Lung (tissue), 12 donors: ENCODE data around the gene XYLB. TPM values are rescaled to one million over a fixed set of nuclear protein-coding genes. Genes with fewer than 3 reads are reported as not detected.
A peak's percentile ranks its signal among the peaks of the same experiment; 100 is the strongest.

Experiments used
- ATAC-seq: fragments of 200-7000 bp; cut with Tn5 transposase; one replicate; pipeline ENCODE4 v1.9.1; 2020; ENCODE audit warnings: moderate number of reproducible peaks; ENCODE audit not compliant: insufficient read depth, low FRiP score
- DNase-seq, 3 donors: peaks; one replicate each; pipeline ENCODE4 v3.0.0-alpha.2; 2013 to 2017
- H3K27ac ChIP-seq, 2 donors: one replicate each; pipeline ENCODE4 v1.5.1; 2013; ENCODE audit warnings: mild to moderate bottlenecking in 2 of 2, moderate library complexity in 2 of 2, control low read depth in 1 of 2, inconsistent platforms in 1 of 2, low read depth in 1 of 2, low read length in 1 of 2
- H3K27me3 ChIP-seq, 3 donors: one replicate each; pipeline ENCODE4 v1.5.1; 2013; ENCODE audit warnings: low read length in 2 of 3; ENCODE audit not compliant: control insufficient read depth in 3 of 3, insufficient read depth in 3 of 3
- H3K36me3 ChIP-seq, 4 donors: one replicate each; pipeline ENCODE4 v1.5.1; 2013; ENCODE audit warnings: low read length in 4 of 4, mild to moderate bottlenecking in 1 of 4, moderate library complexity in 1 of 4; ENCODE audit not compliant: control insufficient read depth in 4 of 4, insufficient read depth in 4 of 4
- H3K4me1 ChIP-seq, 5 donors: one replicate each; pipeline ENCODE4 v1.5.1; 2013; ENCODE audit warnings: low read length in 5 of 5, mild to moderate bottlenecking in 2 of 5, moderate library complexity in 1 of 5; ENCODE audit not compliant: control insufficient read depth in 5 of 5, insufficient read depth in 5 of 5
- H3K4me3 ChIP-seq: one replicate; pipeline ENCODE4 v1.5.1; 2013; ENCODE audit warnings: mild to moderate bottlenecking, control low read depth, moderate library complexity
- H3K9ac ChIP-seq, 2 donors: one replicate each; pipeline ENCODE4 v1.5.1; 2013; ENCODE audit warnings: low read length in 2 of 2, control low read depth in 1 of 2; ENCODE audit not compliant: insufficient read depth in 1 of 2
- H3K9me3 ChIP-seq, 4 donors: one replicate each; pipeline ENCODE4 v1.5.1; 2013; ENCODE audit warnings: low read length in 3 of 4, mild to moderate bottlenecking in 1 of 4, moderate library complexity in 1 of 4; ENCODE audit not compliant: control insufficient read depth in 4 of 4, insufficient read depth in 3 of 4
- CTCF ChIP-seq: IDR thresholded peaks from 2 replicates; pipeline ENCODE4 v1.5.1; 2012; ENCODE audit warnings: mild to moderate bottlenecking; ENCODE audit errors: control extremely low read depth, extremely low read depth
- WGBS, 2 donors: extraction: QIAGEN DNeasy Blood & Tissue Kit; methylation state at CpG; one replicate each; pipeline ENCODE4 v1.1.7; 2013; 5-methylcytosine and 5-hydroxymethylcytosine counted together
- polyA plus RNA-seq, 2 donors: library from polyadenylated mRNA; stranded (reverse); fragments of 200-250 nt; gene quantifications; one replicate each; pipeline ENCODE4 v1.2.1, GENCODE V29; 2013
- total RNA-seq, 2 donors: library from RNA; depleted of rRNA in 1 of 2; stranded (reverse); fragments of >200 nt in 1 of 2; gene quantifications; one replicate each; pipeline ENCODE4 v1.2.1, GENCODE V29; 2014 to 2021
- donor health status: control.
- donor health status: control.
- donor health status: Bipolar disorder and iron deficiency.
- donor health status: healthy.
- donor health status: DM: yes; HTN: yes; CAD: no.

XYLB gene
- total and polyA plus RNA-seq, 4 donors: 0.89 to 5.8 (median 3.2) TPM

GRCh38 chr3:38343797-38344594 lies 2.6 kb upstream of the XYLB start:
- 92 to 96% methylated on average over 3 of the region's 3 CpGs for WGBS, 2 donors
- H3K9me3 ChIP-seq: peaks cover 0 to 3% (median 0%) of the 10 kb centered on the region in 4 donors
- DNase-seq (peak in 2 of 3 donors; percentile 17 to 32), ATAC-seq (no peak)
- H3K27me3 ChIP-seq: no peaks in the 10 kb centered on the region
- H3K4me1 ChIP-seq: peaks cover 0 to 7% (median 0%) of the 10 kb centered on the region in 5 donors
- H3K4me3 ChIP-seq: no peak overlapping the region
- no peaks in the 10 kb centered on the region for H3K36me3 ChIP-seq
- H3K27ac ChIP-seq: no peak overlapping the region
- no peak overlapping the region for H3K9ac ChIP-seq
- no peak for TF ChIP-seq CTCF

- 43 to 45% methylated on average over 10 of the region's 10 CpGs for WGBS, 2 donors
- Histone ChIP-seq H3K9me3 (no peaks in the 10 kb centered on the region), H3K4me1 (peaks cover 0 to 7% (median 0%) of the 10 kb centered on the region in 5 donors), H3K36me3 (no peaks in the 10 kb centered on the region), H3K27me3 (no peaks in the 10 kb centered on the region), H3K27ac (no peak overlapping the region), H3K4me3 (no peak overlapping the region), H3K9ac (no peak overlapping the region)
- DNase-seq: no peak
- no peak for TF ChIP-seq CTCF
- ATAC-seq: no peak
These were observed 552 bp upstream of the XYLB start for GRCh38 chr3:38345879-38346586.

- Histone ChIP-seq H3K36me3 (peaks cover 0 to 3% (median under 1%) of the 10 kb centered on the region in 4 donors), H3K4me3 (peak overlapping the region; percentile 89), H3K4me1 (peaks cover 0 to 7% (median 0%) of the 10 kb centered on the region in 5 donors), H3K27ac (no peak overlapping the region), H3K27me3 (no peaks in the 10 kb centered on the region), H3K9me3 (no peaks in the 10 kb centered on the region), H3K9ac (peak overlapping the region in 1 of 2 donors; percentile 32)
- no peak for TF ChIP-seq CTCF
- 85 to 91% methylated on average over 19 of the region's 19 CpGs for WGBS, 2 donors
- no peak for DNase-seq
- no peak for ATAC-seq
These were observed 1.0 kb downstream of the XYLB start for GRCh38 chr3:38347421-38348200.
